PC-9 (cell line): ENCODE results near the gene ELMO3. TPM values are rescaled to one million over a fixed set of nuclear protein-coding genes. Genes with fewer than 3 reads are reported as not detected.

ENCODE experiments used
- BruUV-seq: library from RNA; stranded (reverse); fragments of 400-500 nt; replicated peaks from 2 replicates; lab custom pipeline; 2021; lab: Mats Ljungman, UMichigan
- CTCF ChIA-PET: fragments of 300-600 bp; sonication (Branson Sonifier 250); formaldehyde crosslinking; loops from one replicate; lab custom pipeline; 2022; ENCODE audit warnings: antibody characterized with exemption; lab: Charles Lee
- POLR2A ChIA-PET: fragments of 300-600 bp; sonication (Branson Sonifier 250); formaldehyde crosslinking; loops from one replicate; lab custom pipeline; 2022; ENCODE audit warnings: antibody characterized with exemption; ENCODE audit not compliant: unreplicated experiment; lab: Charles Lee
- DNase-seq, 2 experiments: peaks; one replicate each; pipeline versions ENCODE4 v3.0.0 to v3.0.0-alpha.2; 2015 to 2022; ENCODE audit warnings: mixed read lengths in 1 of 2
- H2AFZ ChIP-seq: fragments of 200-600 bp; sonication (generic); 2 replicates; pipeline ENCODE4 v1.8.1; 2017; ENCODE audit warnings: antibody characterized with exemption
- H3F3A ChIP-seq: fragments of 200-600 bp; sonication (generic); 2 replicates; pipeline ENCODE4 v1.8.1; 2017; ENCODE audit warnings: antibody characterized with exemption, mild to moderate bottlenecking, low read depth; ENCODE audit not compliant: insufficient read depth
- H3K27ac ChIP-seq: fragments of 200-600 bp; sonication (generic); 2 replicates; pipeline ENCODE4 v1.6.1; 2016; ENCODE audit warnings: mixed run types
- H3K27me3 ChIP-seq: fragments of 200-600 bp; sonication (generic); 2 replicates; pipeline ENCODE4 v1.6.1; 2016; ENCODE audit warnings: low read depth, mixed run types; ENCODE audit not compliant: insufficient read depth
- H3K36me3 ChIP-seq: fragments of 200-600 bp; sonication (generic); 2 replicates; pipeline ENCODE4 v1.6.1; 2016; ENCODE audit warnings: low read depth, mixed run types
- H3K4me1 ChIP-seq: fragments of 200-600 bp; sonication (generic); replicated peaks from 2 replicates; pipeline ENCODE4 v1.6.1; 2016; ENCODE audit warnings: mixed run types; ENCODE audit not compliant: insufficient read depth
- H3K4me2 ChIP-seq: fragments of 200-600 bp; sonication (generic); 2 replicates; pipeline ENCODE4 v1.6.1; 2017; ENCODE audit warnings: mixed run types
- H3K4me3 ChIP-seq: fragments of 200-600 bp; sonication (generic); 2 replicates; pipeline ENCODE4 v1.6.1; 2016; ENCODE audit warnings: mixed run types
- H3K79me2 ChIP-seq: fragments of 200-600 bp; sonication (generic); 2 replicates; pipeline ENCODE4 v1.6.1; 2017; ENCODE audit warnings: low read depth, mixed run types
- H3K9me2 ChIP-seq: fragments of 200-600 bp; sonication (generic); 2 replicates; pipeline ENCODE4 v1.8.1; 2017; ENCODE audit warnings: mild to moderate bottlenecking; ENCODE audit not compliant: insufficient read depth
- H3K9me3 ChIP-seq: fragments of 200-600 bp; sonication (generic); 2 replicates; pipeline ENCODE4 v1.8.1; 2016; ENCODE audit warnings: low read depth; ENCODE audit not compliant: insufficient read depth
- H4K20me1 ChIP-seq: fragments of 200-600 bp; sonication (generic); 2 replicates; pipeline ENCODE4 v1.8.1; 2017; ENCODE audit not compliant: insufficient read depth
- EZH2 ChIP-seq: fragments of 200-600 bp; sonication (generic); IDR thresholded peaks from 2 replicates; pipeline ENCODE4 v1.8.0; 2017; ENCODE audit warnings: antibody characterized with exemption, low read depth
- intact Hi-C: fragments of 100-400 bp; cut with micrococcal nuclease; formaldehyde crosslinking; loops from one replicate; pipeline ENCODE4 v1.10.0; 2022; ENCODE audit not compliant: unreplicated experiment
- total RNA-seq: library from RNA; stranded (reverse); gene quantifications from 2 replicates; pipeline ENCODE4 v1.2.3, GENCODE V29; 2021
- TF ChIP-seq, protein P1 (sequence below): fragments of 200-600 bp; sonication (generic); conservative IDR thresholded peaks from 2 replicates; pipeline ENCODE4 v1.6.1; 2017; ENCODE audit warnings: mixed run types, antibody characterized with exemption, mild to moderate bottlenecking, moderate library complexity

ELMO3 gene
- total RNA-seq, 1 experiment from 2014 or later, result 32.4 TPM

DNA sequence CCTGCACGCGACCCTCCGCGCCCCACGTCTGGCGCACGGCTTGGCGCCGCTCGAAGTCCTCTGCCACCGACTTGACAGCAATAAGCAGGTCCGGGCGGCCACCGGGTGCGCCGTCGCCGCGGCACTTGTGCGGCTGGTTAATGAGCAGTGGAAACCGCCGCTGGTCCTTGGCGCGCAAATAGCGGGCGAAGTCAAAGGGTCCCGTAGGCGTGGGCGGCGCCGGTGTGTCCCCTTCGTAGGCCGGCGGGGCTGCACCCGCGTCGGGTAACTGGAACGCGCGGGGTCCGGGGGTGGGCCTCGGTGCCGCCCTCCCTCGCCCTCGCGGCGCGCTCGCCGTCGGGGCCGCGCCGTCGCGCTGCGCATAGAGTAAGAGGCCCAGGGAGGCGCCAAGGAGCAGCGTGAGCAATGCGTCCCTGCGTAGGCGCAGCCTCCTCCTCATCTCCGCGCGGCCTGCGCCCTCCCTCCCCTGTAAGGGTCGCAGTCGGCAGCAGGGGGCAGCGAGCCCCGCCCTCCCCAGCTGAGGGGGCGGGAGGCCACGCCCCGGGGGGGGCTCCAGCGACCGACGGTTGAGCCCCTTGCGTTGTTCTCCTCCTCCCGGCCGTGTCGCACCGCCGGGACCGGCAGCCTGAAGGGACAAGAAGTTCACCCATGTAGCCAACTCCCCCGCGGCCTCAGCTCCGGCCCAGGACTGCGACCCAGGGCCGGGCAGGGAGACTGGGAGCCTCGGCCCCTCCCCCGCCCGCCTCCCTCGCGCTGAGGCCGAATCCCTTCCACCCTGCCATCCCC lies 48.7 kb upstream of the ELMO3 start:
- peak overlapping the region; percentile 80 for H3K4me2 ChIP-seq
- H3K27ac ChIP-seq, result no peak overlapping the region
- no peaks in the 10 kb centered on the region for H3K4me1 ChIP-seq
- BruUV-seq, result no TSS peak
- H3K9me3 ChIP-seq, result no peaks in the 10 kb centered on the region
- H3K9me2 ChIP-seq, result no peaks in the 10 kb centered on the region
- H3K36me3 ChIP-seq, result no peaks in the 10 kb centered on the region
- TF ChIP-seq, protein P1, sequence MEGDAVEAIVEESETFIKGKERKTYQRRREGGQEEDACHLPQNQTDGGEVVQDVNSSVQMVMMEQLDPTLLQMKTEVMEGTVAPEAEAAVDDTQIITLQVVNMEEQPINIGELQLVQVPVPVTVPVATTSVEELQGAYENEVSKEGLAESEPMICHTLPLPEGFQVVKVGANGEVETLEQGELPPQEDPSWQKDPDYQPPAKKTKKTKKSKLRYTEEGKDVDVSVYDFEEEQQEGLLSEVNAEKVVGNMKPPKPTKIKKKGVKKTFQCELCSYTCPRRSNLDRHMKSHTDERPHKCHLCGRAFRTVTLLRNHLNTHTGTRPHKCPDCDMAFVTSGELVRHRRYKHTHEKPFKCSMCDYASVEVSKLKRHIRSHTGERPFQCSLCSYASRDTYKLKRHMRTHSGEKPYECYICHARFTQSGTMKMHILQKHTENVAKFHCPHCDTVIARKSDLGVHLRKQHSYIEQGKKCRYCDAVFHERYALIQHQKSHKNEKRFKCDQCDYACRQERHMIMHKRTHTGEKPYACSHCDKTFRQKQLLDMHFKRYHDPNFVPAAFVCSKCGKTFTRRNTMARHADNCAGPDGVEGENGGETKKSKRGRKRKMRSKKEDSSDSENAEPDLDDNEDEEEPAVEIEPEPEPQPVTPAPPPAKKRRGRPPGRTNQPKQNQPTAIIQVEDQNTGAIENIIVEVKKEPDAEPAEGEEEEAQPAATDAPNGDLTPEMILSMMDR, result no peak
- TF ChIP-seq EZH2, result no peak
- H3K4me3 ChIP-seq, result peak overlapping the region; percentile 57; the same call in 1 of the 2 replicates
- intact Hi-C loops, result loop anchor here (2.0 kb wide), 1 partner anchor 49 kb away; the partner anchor contains the start of gene ELMO3
- H3K27me3 ChIP-seq, result no peaks in the 10 kb centered on the region
- 0 out of 2 replicates have a peak, but pooled peaks cover 3% of the 10 kb centered on the region for H4K20me1 ChIP-seq
- no peak for DNase-seq
- peaks cover 24% of the 10 kb centered on the region for H3F3A ChIP-seq
- no peaks in the 10 kb centered on the region for H3K79me2 ChIP-seq
- H2AFZ ChIP-seq, result peak overlapping the region; percentile 72
- ChIA-PET POLR2A (no interaction called here), CTCF (no interaction called here)

DNA sequence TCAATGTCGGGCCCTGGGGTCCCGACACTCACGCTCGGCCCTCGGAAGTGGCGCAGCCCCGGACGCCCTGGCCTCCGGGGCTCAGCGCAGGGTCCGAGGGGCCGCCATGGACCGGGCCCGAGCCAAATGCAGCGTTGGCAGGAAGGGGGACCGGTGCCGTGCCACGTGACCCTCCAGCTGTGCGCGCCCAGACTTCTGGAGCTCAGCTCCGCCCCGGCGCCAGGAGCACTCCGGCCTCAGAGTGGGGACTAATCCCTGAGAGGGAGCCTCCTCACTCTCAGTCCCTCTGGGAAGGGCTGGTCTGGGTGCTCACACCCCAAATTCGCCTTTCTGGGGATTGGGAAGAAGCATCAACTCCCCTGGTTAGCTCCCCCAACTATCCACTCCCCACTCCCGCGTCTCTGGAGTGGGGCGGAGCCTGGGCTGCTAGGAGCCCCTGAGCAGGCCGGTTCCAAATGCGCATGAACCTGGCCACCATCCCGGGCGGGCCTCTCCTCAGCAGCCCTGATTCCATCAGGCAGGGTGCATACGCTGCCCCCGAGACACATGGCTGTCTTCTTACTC lies 48.0 kb upstream of the ELMO3 start, which contains the start of gene B3GNT9:
Gene B3GNT9 (minus strand): TSS at position 166 of the 564 bp plus-strand sequence. CDS start 513 bp downstream, outside the sequence.
- peaks cover 24% of the 10 kb centered on the region for H3F3A ChIP-seq
- no peaks in the 10 kb centered on the region for H3K79me2 ChIP-seq
- ChIA-PET CTCF (no interaction called here), POLR2A (interaction anchor here (0.7 kb wide), 1 partner anchor 1075 kb away, joined by 5 read pairs; no protein-coding TSS in a partner anchor)
- no peaks in the 10 kb centered on the region for H3K9me2 ChIP-seq
- no peaks in the 10 kb centered on the region for H3K4me1 ChIP-seq
- peak within 1 kb of the TSS; percentile 80 for H3K4me2 ChIP-seq
- peak within 1 kb of the TSS; percentile 72 for H2AFZ ChIP-seq
- no peaks in the 10 kb centered on the region for H3K9me3 ChIP-seq
- no peak within 1 kb of the TSS for H3K27ac ChIP-seq
- DNase-seq, result peak in 1 of 2 experiments; percentile 55
- TF ChIP-seq EZH2, result no peak
- TF ChIP-seq, protein P1, result no peak
- no peaks in the 10 kb centered on the region for H3K27me3 ChIP-seq
- H3K4me3 ChIP-seq, result peak within 1 kb of the TSS; percentile 57; the same call in 1 of the 2 replicates
- no peaks in the 10 kb centered on the region for H3K36me3 ChIP-seq
- intact Hi-C loops, result loop anchor here (2.0 kb wide), 1 partner anchor 48 kb away; the partner anchor contains the start of gene ELMO3
- H4K20me1 ChIP-seq, result 0 out of 2 replicates have a peak, but pooled peaks cover 3% of the 10 kb centered on the region
- no TSS peak for BruUV-seq

DNA sequence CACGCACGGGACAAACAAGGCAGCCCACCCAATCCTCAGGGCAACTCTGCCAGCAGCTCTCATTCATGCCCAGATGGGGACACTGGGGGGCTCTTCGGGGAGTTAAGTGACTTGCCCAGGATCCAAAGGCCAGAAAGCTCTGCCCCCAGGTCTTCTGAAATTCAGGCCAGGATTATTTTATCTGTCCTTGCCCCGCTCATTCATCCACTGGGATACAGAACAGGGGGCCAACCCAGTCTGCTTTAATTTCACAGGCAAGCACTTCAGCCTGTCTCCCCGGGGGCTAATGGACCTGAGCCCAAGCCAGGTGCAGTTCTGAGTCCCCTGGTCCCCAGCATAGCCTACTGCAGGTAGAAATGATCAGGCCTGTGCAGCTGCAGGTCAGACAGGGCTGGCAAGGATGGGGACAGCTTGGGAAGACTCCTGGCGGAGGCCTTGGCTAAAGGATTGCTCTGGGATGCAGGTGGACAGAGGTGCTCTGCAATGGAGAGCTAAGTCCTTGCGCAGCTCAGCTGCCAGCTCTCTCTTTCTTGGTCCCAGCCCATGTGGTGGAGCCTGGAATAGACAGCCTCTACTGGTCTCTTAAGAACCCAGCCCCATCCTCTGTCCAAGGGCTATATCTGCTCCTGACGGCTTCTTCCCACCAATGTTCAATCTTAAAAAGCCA lies 47.4 kb upstream of the ELMO3 start:
- Histone ChIP-seq H3K4me1 (no peaks in the 10 kb centered on the region), H3F3A (peaks cover 24% of the 10 kb centered on the region), H3K4me3 (no peak overlapping the region; the same call in 1 of the 2 replicates), H3K27me3 (no peaks in the 10 kb centered on the region), H3K4me2 (no peak overlapping the region), H3K36me3 (no peaks in the 10 kb centered on the region), H3K79me2 (no peaks in the 10 kb centered on the region), H4K20me1 (0 out of 2 replicates have a peak, but pooled peaks cover 3% of the 10 kb centered on the region), H3K9me2 (no peaks in the 10 kb centered on the region), H3K9me3 (no peaks in the 10 kb centered on the region), H3K27ac (no peak overlapping the region), H2AFZ (no peak overlapping the region)
- intact Hi-C loops, result loop anchor here (2.0 kb wide), 1 partner anchor 47 kb away; the partner anchor contains the start of gene ELMO3
- TF ChIP-seq, protein P1, result no peak
- no peak for TF ChIP-seq EZH2
- POLR2A ChIA-PET, result interaction anchor here (0.7 kb wide), 1 partner anchor 1074 kb away, joined by 5 read pairs; no protein-coding TSS in a partner anchor
- no peak for DNase-seq
- CTCF ChIA-PET, result interaction anchor here (1.0 kb wide), 1 partner anchor 51 kb away, joined by 3 read pairs; no protein-coding TSS in a partner anchor
- no TSS peak for BruUV-seq
